Measurements from ENCODE around the gene ZNF14.
"Not testable (repeated sequence)": the region's sequence is repeated elsewhere in the genome, so short reads cannot be mapped to it uniquely, and the experiment has no call there.

Gene ZNF14

GRCh38 chr19:19710506-19710905, 22.4 kb downstream of the ZNF14 start:
- in situ Hi-C loops (cut with MboI; ENCODE audit: low pct_unique_long_range_greater_than_20kb, low sequenced_read_pairs, unreplicated experiment) = no loop called here
- no peak for DNase-seq (ENCODE audit: low spot score)
- no peak for TF ChIP-seq CTCF (IDR thresholded peaks at IDR 0.05; ENCODE audit: extremely low read depth, insufficient read depth, missing control alignments)

DNA sequence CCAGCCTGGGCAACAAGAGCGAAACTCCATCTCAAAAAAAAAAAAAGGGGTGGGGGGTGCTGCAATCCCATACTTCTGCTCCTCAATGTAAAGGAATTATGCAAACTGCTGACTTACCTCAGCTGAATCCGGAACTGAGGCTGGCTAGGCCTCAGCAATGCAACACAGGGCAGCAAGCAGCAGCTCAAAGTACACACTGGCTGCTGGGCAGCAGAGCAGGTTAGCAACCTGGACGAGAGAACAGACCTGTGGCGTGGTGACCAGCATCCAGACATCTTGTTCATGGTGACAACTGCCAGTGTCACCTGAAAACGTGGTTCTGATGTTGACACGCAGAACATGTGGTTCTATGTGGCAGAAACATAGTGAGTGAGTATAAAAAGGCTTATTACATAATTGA, 28.1 kb downstream of the ZNF14 start:
- TF ChIP-seq CTCF (IDR thresholded peaks at IDR 0.05; ENCODE audit: extremely low read depth, insufficient read depth, missing control alignments) = no peak
- DNase-seq (ENCODE audit: low spot score) = no peak
- in situ Hi-C loops (cut with MboI; ENCODE audit: low pct_unique_long_range_greater_than_20kb, low sequenced_read_pairs, unreplicated experiment) = no loop called here

GRCh38 chr19:19700493-19700892, 32.4 kb downstream of the ZNF14 start:
- DNase-seq (ENCODE audit: low spot score); in situ Hi-C loops (cut with MboI; ENCODE audit: low pct_unique_long_range_greater_than_20kb, low sequenced_read_pairs, unreplicated experiment): not testable (repeated sequence)

GRCh38 chr19:19697589-19697988, 35.3 kb downstream of the ZNF14 start:
- TF ChIP-seq CTCF (IDR thresholded peaks at IDR 0.05; ENCODE audit: extremely low read depth, insufficient read depth, missing control alignments) = no peak
- in situ Hi-C loops (cut with MboI; ENCODE audit: low pct_unique_long_range_greater_than_20kb, low sequenced_read_pairs, unreplicated experiment) = no loop called here
- DNase-seq (ENCODE audit: low spot score) = no peak

GRCh38 chr19:19696386-19696785, 36.5 kb downstream of the ZNF14 start:
- TF ChIP-seq CTCF (IDR thresholded peaks at IDR 0.05; ENCODE audit: extremely low read depth, insufficient read depth, missing control alignments) = no peak
- in situ Hi-C loops (cut with MboI; ENCODE audit: low pct_unique_long_range_greater_than_20kb, low sequenced_read_pairs, unreplicated experiment) = no loop called here
- no peak for DNase-seq (ENCODE audit: low spot score)

GRCh38 chr19:19691683-19692082, 41.2 kb downstream of the ZNF14 start:
- DNase-seq (ENCODE audit: low spot score) = no peak
- TF ChIP-seq CTCF (IDR thresholded peaks at IDR 0.05; ENCODE audit: extremely low read depth, insufficient read depth, missing control alignments) = no peak
- in situ Hi-C loops (cut with MboI; ENCODE audit: low pct_unique_long_range_greater_than_20kb, low sequenced_read_pairs, unreplicated experiment) = no loop called here

DNA sequence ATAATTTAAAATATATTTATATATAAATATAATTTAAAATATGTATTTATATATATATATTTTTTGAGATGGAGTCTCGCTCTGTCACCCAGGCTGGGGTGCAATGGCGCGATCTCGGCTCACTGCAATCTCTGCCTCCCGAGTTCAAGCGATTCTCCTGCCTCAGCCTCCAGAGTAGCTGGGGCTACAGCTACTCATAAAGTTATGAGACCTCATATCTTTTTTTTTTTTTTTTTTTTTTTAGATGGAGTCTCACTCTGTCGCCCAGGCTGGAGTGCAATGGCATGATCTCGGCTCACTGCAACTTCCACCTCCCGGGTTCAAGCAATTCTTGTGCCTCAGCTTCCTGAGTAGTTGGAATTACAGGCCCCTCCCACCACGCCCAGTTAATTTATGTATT, 43.9 kb downstream of the ZNF14 start:
- in situ Hi-C loops (cut with MboI; ENCODE audit: low pct_unique_long_range_greater_than_20kb, low sequenced_read_pairs, unreplicated experiment); DNase-seq (ENCODE audit: low spot score): not testable (repeated sequence)

GRCh38 chr19:19687090-19687489, 45.8 kb downstream of the ZNF14 start:
- TF ChIP-seq CTCF (IDR thresholded peaks at IDR 0.05; ENCODE audit: extremely low read depth, insufficient read depth, missing control alignments) = no peak
- no peak for DNase-seq (ENCODE audit: low spot score)
- in situ Hi-C loops (cut with MboI; ENCODE audit: low pct_unique_long_range_greater_than_20kb, low sequenced_read_pairs, unreplicated experiment) = no loop called here

All from GM13977 (cell line).